Inferior parietal cortex (tissue), 1 donor: Measurements from ENCODE around the gene ZNF536.
"Not testable (repeated sequence)": the region's sequence is repeated elsewhere in the genome, so short reads cannot be mapped to it uniquely, and the experiment has no call there.

Source experiments
- DNase-seq: peaks from one replicate; pipeline ENCODE4 v3.0.0-alpha.2; 2016; ENCODE audit errors: extremely low spot score

Gene ZNF536

GRCh38 chr19:30446120-30446519 is 73.9 kb downstream of the ZNF536 start:
- DNase-seq: not testable (repeated sequence)

GRCh38 chr19:30446850-30447552 is 74.8 kb downstream of the ZNF536 start:
- no peak for DNase-seq

- no peak for DNase-seq
Measured at GRCh38 chr19:30447553-30447870, 75.3 kb downstream of the ZNF536 start.

GRCh38 chr19:30448386-30449077 is 76.3 kb downstream of the ZNF536 start:
- DNase-seq: no peak

GRCh38 chr19:30449078-30449590 is 77.0 kb downstream of the ZNF536 start:
- DNase-seq: no peak

GRCh38 chr19:30449673-30450072 is 77.5 kb downstream of the ZNF536 start:
- no peak for DNase-seq

- DNase-seq: peak; percentile 43
Measured at GRCh38 chr19:30450100-30450499, 77.9 kb downstream of the ZNF536 start.

GRCh38 chr19:30450835-30451321 is 78.7 kb downstream of the ZNF536 start:
- DNase-seq: no peak

GRCh38 chr19:30452931-30453330 is 80.7 kb downstream of the ZNF536 start:
- DNase-seq: no peak

GRCh38 chr19:30453743-30454142 is 81.6 kb downstream of the ZNF536 start:
- DNase-seq: no peak

- no peak for DNase-seq
Measured at GRCh38 chr19:30455881-30456280, 83.7 kb downstream of the ZNF536 start.

- no peak for DNase-seq
Measured at GRCh38 chr19:30457484-30457883, 85.3 kb downstream of the ZNF536 start.

GRCh38 chr19:30459859-30460258 is 87.7 kb downstream of the ZNF536 start:
- DNase-seq: no peak

GRCh38 chr19:30464162-30464561 is 92.0 kb downstream of the ZNF536 start:
- no peak for DNase-seq

GRCh38 chr19:30466598-30466997 is 94.4 kb downstream of the ZNF536 start:
- DNase-seq: not testable (repeated sequence)

GRCh38 chr19:30467239-30467638 is 95.1 kb downstream of the ZNF536 start:
- no peak for DNase-seq

GRCh38 chr19:30469774-30470173 is 97.6 kb downstream of the ZNF536 start:
- no peak for DNase-seq

GRCh38 chr19:30471441-30471840 is 99.3 kb downstream of the ZNF536 start:
- no peak for DNase-seq

- no peak for DNase-seq
Measured at GRCh38 chr19:30473334-30473867, 101.2 kb downstream of the ZNF536 start.

- no peak for DNase-seq
Measured at GRCh38 chr19:30476997-30477396, 104.8 kb downstream of the ZNF536 start.

GRCh38 chr19:30479231-30479630 is 107.0 kb downstream of the ZNF536 start:
- DNase-seq: no peak

- no peak for DNase-seq
Measured at GRCh38 chr19:30480097-30480496, 107.9 kb downstream of the ZNF536 start.

GRCh38 chr19:30481063-30481462 is 108.9 kb downstream of the ZNF536 start:
- DNase-seq: no peak
